Measurements from ENCODE around the gene PCDHGA9. TPM values are rescaled to one million over a fixed set of nuclear protein-coding genes. Genes with fewer than 3 reads are reported as not detected.
"Not testable (repeated sequence)": the region's sequence is repeated elsewhere in the genome, so short reads cannot be mapped to it uniquely, and the experiment has no call there.

PCDHGA9 gene
- total RNA-seq, 3 donors from 2014 or later, result 0.13 to 0.18 (median 0.16) TPM

DNA sequence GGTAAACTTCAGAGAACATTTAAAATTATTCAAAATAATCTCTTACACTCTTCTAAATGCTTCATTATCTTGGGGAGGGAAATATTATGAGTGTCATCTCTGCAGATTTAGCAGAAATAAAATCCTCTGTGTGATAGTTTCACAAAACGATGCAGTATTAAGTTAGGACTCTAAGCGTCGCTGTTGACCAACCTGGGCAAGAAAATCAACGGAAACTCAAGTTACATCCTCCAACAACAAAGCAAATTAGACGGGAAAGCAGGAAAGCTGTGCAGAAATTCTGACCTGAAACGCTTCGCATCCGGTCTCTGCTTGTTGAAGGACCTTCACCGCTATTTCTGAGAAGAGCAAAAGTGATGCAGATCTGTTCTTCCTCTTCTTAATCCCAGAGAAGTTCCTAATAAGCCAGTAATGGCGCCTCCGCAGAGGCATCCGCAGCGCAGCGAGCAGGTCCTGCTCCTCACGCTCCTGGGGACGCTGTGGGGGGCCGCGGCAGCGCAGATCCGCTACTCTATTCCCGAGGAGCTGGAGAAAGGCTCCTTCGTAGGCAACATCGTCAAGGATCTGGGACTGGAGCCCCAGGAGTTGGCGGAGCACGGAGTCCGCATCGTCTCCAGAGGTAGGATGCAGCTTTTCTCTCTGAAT, 28.8 kb upstream of the PCDHGA9 start, which contains the start of gene PCDHGA6:
PCDHGA6 (plus strand) TSS at position 219 of the 645 bp plus-strand sequence; CDS start at position 412, 193 bp downstream.
- Mint-ChIP-seq H3K9me3 (peaks cover 27% of the 10 kb centered on the region), H3K36me3 (ENCODE audit: insufficient read depth) (peaks cover 2% of the 10 kb centered on the region), H3K27me3 (ENCODE audit: low read depth) (peaks cover 80% of the 10 kb centered on the region), H3K4me1 (ENCODE audit: low read depth) (peaks cover 2% of the 10 kb centered on the region), H3K4me3 (peak within 1 kb of the TSS; percentile 19)
- DNase-seq (no peak), ATAC-seq (no peak)

DNA sequence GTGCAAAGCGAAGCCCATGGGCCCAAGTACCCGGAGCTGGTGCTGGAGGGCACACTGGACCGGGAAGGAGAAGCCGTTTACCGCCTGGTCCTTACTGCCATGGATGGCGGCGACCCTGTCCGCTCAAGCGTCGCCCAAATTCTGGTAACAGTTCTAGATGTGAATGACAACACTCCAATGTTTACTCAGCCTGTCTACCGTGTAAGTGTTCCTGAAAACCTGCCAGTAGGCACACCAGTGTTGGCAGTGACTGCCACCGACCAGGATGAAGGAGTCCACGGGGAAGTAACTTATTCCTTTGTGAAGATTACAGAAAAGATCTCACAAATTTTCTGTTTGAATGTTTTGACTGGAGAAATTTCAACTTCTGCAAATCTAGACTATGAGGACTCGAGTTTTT, 28.0 kb upstream of the PCDHGA9 start:
- Mint-ChIP-seq H3K4me3 (no peak overlapping the region), H3K9me3 (peaks cover 30% of the 10 kb centered on the region), H3K36me3 (ENCODE audit: insufficient read depth) (peaks cover 2% of the 10 kb centered on the region), H3K4me1 (ENCODE audit: low read depth) (peaks cover 2% of the 10 kb centered on the region), H3K27me3 (ENCODE audit: low read depth) (peaks cover 81% of the 10 kb centered on the region)
- DNase-seq (no peak), ATAC-seq (no peak)

DNA sequence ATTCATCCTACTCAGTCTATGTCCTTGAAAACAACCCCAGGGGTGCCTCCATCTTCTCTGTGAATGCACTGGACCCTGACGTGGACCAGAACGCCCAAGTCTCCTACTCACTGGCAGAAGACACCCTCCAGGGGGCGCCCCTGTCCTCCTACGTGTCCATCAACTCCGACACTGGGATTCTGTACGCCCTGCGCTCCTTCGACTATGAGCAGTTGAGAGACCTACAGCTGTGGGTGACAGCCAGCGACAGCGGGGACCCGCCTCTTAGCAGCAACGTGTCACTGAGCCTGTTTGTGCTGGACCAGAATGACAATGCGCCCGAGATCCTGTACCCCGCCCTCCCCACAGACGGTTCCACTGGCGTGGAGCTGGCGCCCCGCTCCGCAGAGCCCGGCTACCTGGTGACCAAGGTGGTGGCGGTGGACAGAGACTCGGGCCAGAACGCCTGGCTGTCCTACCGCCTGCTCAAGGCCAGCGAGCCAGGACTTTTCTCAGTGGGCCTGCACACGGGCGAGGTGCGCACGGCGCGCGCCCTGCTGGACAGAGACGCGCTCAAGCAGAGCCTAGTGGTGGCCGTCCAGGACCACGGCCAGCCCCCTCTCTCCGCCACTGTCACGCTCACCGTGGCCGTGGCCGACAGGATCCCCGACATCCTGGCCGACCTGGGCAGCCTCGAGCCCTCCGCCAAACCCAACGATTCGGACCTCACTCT, 27.0 kb upstream of the PCDHGA9 start:
- Mint-ChIP-seq H3K9me3 (peaks cover 30% of the 10 kb centered on the region), H3K27me3 (ENCODE audit: low read depth) (peaks cover 82% of the 10 kb centered on the region)
- H3K36me3 Mint-ChIP-seq (ENCODE audit: insufficient read depth); ATAC-seq; H3K4me1 Mint-ChIP-seq (ENCODE audit: low read depth); H3K4me3 Mint-ChIP-seq; DNase-seq: not testable (repeated sequence)

DNA sequence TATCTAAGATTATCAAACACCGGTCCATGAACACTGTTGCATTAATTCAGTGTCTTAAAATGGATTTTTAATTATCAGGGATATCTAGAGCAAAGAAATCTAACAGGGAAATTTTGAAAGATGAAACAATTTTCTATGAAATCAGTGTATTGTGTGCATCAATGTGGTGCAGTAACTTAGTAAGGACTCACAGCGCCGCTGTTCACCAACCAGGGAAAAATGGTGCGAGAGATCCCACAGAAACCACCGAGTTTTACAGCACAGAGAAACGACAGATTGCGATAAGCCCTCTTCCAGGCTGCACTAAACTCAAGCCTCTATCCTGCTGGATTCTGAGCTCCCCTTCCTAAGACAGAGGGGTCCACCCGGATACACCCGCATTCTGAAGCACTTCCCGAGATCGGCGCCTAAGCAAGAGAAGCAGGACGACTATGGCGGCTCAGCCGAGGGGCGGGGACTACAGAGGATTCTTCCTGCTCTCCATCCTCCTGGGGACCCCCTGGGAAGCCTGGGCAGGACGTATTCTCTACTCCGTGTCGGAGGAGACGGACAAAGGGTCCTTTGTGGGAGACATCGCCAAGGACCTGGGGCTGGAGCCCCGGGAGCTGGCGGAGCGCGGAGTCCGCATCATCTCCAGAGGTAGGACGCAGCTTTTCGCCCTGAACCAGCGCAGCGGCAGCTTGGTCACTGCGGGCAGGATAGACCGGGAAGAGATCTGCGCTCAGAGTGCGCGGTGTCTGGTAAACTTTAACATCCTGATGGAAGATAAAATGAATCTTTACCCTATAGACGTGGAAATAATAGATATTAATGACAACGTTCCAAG, 19.9 kb upstream of the PCDHGA9 start, which contains the start of gene PCDHGA7:
PCDHGA7 (plus strand) TSS at position 274 of the 826 bp plus-strand sequence; CDS start at position 432, 158 bp downstream.
- peaks cover 2% of the 10 kb centered on the region for H3K4me1 Mint-ChIP-seq (ENCODE audit: low read depth)
- peaks cover 29% of the 10 kb centered on the region for H3K9me3 Mint-ChIP-seq
- peaks cover 2% of the 10 kb centered on the region for H3K36me3 Mint-ChIP-seq (ENCODE audit: insufficient read depth)
- H3K27me3 Mint-ChIP-seq (ENCODE audit: low read depth), result peaks cover 75% of the 10 kb centered on the region
- ATAC-seq (no peak), DNase-seq (no peak)
- peak within 1 kb of the TSS; percentile 74 for H3K4me3 Mint-ChIP-seq

DNA sequence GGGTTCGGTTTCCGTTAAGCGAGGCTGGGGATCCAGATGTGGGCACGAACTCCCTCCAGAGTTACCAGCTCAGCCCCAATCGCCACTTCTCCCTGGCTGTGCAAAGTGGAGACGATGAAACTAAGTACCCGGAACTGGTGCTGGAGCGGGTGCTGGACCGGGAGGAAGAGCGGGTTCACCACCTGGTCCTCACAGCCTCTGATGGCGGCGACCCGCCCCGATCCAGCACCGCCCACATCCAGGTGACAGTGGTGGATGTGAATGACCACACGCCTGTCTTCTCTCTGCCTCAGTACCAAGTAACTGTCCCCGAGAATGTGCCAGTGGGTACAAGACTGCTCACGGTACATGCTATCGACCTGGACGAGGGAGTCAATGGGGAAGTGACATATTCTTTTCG, 19.2 kb upstream of the PCDHGA9 start:
- Mint-ChIP-seq H3K36me3 (ENCODE audit: insufficient read depth) (peaks cover 3% of the 10 kb centered on the region), H3K27me3 (ENCODE audit: low read depth) (peaks cover 76% of the 10 kb centered on the region), H3K4me1 (ENCODE audit: low read depth) (peaks cover 2% of the 10 kb centered on the region), H3K4me3 (no peak overlapping the region), H3K9me3 (peaks cover 30% of the 10 kb centered on the region)
- DNase-seq (no peak), ATAC-seq (no peak)

DNA sequence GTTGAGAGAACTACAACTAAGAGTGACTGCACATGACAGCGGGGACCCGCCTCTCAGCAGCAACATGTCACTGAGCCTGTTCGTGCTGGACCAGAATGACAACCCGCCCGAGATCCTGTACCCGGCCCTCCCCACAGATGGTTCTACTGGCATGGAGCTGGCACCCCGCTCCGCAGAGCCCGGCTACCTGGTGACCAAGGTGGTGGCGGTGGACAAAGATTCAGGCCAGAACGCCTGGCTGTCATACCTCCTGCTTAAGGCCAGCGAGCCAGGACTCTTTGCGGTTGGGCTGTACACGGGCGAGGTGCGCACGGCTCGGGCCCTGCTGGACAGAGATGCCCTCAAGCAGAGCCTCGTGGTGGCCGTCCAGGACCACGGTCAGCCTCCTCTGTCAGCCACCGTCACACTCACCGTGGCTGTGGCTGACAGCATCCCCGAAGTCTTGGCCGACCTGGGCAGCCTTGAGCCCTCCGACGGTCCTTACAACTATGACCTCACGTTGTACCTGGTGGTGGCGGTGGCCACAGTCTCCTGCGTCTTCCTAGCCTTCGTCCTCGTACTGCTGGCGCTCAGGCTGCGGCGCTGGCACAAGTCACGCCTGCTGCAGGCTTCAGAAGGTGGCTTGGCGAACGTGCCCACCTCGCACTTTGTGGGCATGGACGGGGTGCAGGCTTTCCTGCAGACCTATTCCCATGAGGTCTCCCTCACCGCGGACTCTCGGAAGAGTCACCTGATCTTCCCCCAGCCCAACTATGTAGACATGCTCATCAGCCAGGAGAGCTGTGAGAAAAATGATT, 17.9 kb upstream of the PCDHGA9 start:
- peaks cover 2% of the 10 kb centered on the region for H3K4me1 Mint-ChIP-seq (ENCODE audit: low read depth)
- H3K36me3 Mint-ChIP-seq (ENCODE audit: insufficient read depth), result peaks cover 5% of the 10 kb centered on the region
- ATAC-seq (no peak), DNase-seq (no peak)
- peaks cover 34% of the 10 kb centered on the region for H3K9me3 Mint-ChIP-seq
- peaks cover 77% of the 10 kb centered on the region for H3K27me3 Mint-ChIP-seq (ENCODE audit: low read depth)
- H3K4me3 Mint-ChIP-seq, result no peak overlapping the region

DNA sequence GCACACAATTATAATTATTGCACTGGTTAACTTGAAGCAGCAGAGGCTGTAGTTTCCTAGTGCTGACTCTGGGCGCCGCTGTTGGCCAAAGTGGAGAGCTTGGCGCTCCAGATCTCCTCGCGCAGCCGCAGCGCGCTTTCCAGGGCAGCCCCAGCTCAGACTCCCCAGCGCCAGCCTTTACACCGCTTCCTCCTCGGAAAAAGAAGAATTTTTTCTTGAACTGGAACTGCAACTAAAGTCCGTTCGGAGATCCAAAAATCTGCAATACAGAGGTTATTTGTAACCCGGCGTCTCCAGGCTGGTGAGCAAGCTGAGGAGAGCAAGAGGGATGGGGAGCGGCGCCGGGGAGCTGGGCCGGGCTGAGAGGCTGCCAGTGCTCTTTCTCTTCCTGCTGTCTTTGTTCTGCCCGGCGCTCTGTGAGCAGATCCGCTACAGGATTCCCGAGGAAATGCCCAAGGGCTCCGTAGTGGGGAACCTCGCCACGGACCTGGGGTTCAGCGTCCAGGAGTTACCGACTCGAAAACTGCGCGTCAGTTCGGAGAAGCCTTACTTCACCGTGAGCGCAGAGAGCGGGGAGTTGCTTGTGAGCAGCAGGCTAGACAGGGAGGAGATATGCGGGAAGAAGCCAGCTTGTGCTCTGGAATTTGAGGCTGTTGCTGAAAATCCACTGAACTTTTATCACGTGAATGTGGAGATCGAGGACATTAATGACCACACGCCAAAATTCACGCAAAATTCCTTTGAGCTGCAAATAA, 14.8 kb upstream of the PCDHGA9 start, which contains the start of gene PCDHGB4:
PCDHGB4 (plus strand) TSS at position 142 of the 755 bp plus-strand sequence; CDS start at position 329, 187 bp downstream.
- H3K4me3 Mint-ChIP-seq; H3K36me3 Mint-ChIP-seq (ENCODE audit: insufficient read depth); DNase-seq; H3K4me1 Mint-ChIP-seq (ENCODE audit: low read depth): not testable (repeated sequence)
- peak; percentile 41 to 51 for ATAC-seq
- peaks cover 76% of the 10 kb centered on the region for H3K27me3 Mint-ChIP-seq (ENCODE audit: low read depth)
- H3K9me3 Mint-ChIP-seq, result peaks cover 34% of the 10 kb centered on the region

DNA sequence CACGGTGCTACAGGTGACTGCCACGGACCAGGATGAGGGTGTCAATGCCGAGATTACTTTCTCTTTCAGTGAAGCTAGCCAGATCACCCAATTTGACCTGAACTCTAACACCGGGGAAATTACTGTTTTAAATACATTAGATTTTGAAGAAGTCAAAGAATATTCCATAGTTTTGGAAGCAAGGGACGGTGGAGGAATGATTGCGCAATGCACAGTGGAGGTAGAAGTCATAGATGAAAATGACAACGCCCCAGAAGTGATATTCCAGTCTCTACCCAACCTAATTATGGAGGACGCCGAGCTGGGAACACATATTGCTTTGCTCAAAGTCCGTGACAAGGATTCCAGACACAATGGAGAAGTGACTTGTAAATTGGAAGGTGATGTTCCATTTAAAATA, 13.9 kb upstream of the PCDHGA9 start:
- DNase-seq (no peak), ATAC-seq (no peak)
- no peak overlapping the region for H3K4me3 Mint-ChIP-seq
- H3K27me3 Mint-ChIP-seq (ENCODE audit: low read depth), result peaks cover 75% of the 10 kb centered on the region
- peaks cover 5% of the 10 kb centered on the region for H3K36me3 Mint-ChIP-seq (ENCODE audit: insufficient read depth)
- H3K9me3 Mint-ChIP-seq, result peaks cover 36% of the 10 kb centered on the region
- no peaks in the 10 kb centered on the region for H3K4me1 Mint-ChIP-seq (ENCODE audit: low read depth)

DNA sequence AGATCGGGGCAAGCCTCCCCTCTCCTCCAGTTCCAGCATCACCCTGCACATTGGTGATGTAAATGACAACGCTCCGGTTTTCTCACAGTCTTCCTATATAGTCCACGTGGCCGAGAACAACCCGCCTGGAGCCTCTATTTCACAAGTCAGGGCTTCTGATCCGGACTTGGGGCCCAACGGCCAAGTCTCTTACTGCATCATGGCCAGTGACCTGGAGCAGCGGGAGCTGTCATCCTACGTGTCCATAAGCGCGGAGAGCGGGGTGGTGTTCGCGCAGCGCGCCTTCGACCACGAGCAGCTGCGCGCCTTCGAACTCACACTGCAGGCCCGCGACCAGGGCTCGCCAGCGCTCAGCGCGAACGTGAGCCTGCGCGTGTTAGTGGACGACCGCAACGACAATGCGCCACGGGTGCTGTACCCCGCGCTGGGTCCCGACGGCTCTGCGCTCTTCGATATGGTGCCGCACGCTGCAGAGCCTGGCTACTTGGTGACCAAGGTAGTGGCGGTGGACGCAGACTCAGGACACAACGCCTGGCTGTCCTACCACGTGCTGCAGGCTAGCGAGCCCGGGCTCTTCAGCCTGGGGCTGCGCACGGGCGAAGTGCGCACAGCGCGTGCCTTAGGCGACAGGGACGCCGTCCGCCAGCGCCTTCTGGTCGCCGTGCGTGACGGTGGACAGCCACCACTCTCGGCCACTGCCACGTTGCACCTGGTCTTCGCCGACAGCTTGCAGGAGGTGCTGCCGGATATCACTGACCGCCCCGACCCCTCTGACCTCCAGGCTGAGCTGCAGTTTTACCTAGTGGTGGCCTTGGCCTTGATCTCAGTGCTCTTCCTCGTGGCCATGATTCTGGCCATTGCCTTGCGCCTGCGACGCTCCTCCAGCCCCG, 13.2 kb upstream of the PCDHGA9 start:
- Mint-ChIP-seq H3K27me3 (ENCODE audit: low read depth) (peaks cover 75% of the 10 kb centered on the region), H3K4me1 (ENCODE audit: low read depth) (no peaks in the 10 kb centered on the region), H3K36me3 (ENCODE audit: insufficient read depth) (peaks cover 5% of the 10 kb centered on the region), H3K4me3 (no peak overlapping the region), H3K9me3 (peaks cover 43% of the 10 kb centered on the region)
- no peak for DNase-seq
- no peak for ATAC-seq

DNA sequence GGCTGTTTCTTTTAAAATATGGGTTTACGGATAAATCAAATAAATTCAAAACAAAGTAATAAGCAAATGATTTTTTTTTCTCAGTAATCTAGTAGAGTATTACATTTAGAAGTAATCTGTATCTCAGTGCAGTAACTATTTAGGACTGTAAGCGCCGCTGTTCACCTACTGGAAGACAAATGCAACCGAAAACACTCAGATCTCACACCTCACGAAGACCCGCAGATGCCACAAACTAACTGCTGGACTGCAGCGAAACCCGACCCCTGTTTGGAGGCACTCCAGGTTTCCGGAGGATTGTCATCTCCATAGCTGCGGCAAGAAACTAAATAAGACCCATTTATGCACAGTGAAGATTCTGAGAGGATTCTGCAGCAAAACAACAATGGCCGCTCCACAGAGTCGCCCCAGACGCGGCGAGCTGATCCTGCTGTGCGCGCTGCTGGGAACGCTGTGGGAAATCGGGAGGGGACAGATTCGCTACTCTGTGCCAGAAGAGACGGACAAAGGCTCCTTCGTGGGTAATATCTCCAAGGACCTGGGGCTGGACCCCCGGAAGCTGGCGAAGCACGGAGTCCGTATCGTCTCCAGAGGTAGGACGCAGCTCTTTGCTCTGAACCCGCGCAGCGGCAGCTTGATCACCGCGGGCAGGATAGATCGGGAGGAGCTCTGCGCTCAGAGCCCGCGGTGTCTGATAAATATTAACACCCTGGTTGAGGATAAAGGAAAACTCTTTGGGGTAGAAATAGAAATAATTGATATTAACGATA, 10.0 kb upstream of the PCDHGA9 start, which contains the start of gene PCDHGA8:
PCDHGA8 (plus strand) TSS at position 205 of the 770 bp plus-strand sequence; CDS start at position 386, 181 bp downstream.
- H3K4me3 Mint-ChIP-seq, result no peak within 1 kb of the TSS
- DNase-seq, result no peak
- peaks cover 69% of the 10 kb centered on the region for H3K27me3 Mint-ChIP-seq (ENCODE audit: low read depth)

DNA sequence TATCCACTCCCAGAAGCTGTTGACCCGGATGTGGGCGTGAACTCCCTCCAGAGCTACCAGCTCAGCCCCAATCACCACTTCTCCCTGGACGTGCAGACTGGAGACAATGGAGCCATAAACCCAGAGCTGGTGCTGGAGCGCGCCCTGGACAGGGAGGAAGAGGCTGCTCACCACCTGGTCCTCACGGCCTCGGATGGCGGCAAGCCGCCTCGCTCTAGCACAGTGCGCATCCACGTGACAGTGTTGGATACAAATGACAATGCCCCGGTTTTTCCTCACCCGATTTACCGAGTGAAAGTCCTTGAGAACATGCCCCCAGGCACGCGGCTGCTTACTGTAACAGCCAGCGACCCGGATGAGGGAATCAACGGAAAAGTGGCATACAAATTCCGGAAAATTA, 9.3 kb upstream of the PCDHGA9 start:
- ATAC-seq, result no peak
- H3K36me3 Mint-ChIP-seq (ENCODE audit: insufficient read depth), result peaks cover 3% of the 10 kb centered on the region
- DNase-seq, result no peak
- no peaks in the 10 kb centered on the region for H3K4me1 Mint-ChIP-seq (ENCODE audit: low read depth)
- H3K4me3 Mint-ChIP-seq, result no peak overlapping the region
- H3K9me3 Mint-ChIP-seq, result peaks cover 33% of the 10 kb centered on the region
- peaks cover 66% of the 10 kb centered on the region for H3K27me3 Mint-ChIP-seq (ENCODE audit: low read depth)

More for the DNA sequence above, 10.0 kb upstream of the PCDHGA9 start, which contains the start of gene PCDHGA8:
- peaks cover 3% of the 10 kb centered on the region for H3K36me3 Mint-ChIP-seq (ENCODE audit: insufficient read depth)
- no peaks in the 10 kb centered on the region for H3K4me1 Mint-ChIP-seq (ENCODE audit: low read depth)
- peaks cover 33% of the 10 kb centered on the region for H3K9me3 Mint-ChIP-seq
- no peak for ATAC-seq
